Renal cortex interstitium (tissue), 11 donors: ENCODE data around the gene ITLN1. TPM values are rescaled to one million over a fixed set of nuclear protein-coding genes. Genes with fewer than 3 reads are reported as not detected.

Source experiments
- DNase-seq, 11 donors: peaks; one replicate each; pipeline ENCODE4 v3.0.0-alpha.2; 2013; ENCODE audit warnings: low read depth in 9 of 11, low spot score in 4 of 11; ENCODE audit errors: extremely low read depth in 1 of 11
- polyA plus RNA-seq, 3 donors: library from polyadenylated mRNA; unstranded; fragments of 120-200 nt; gene quantifications; one replicate each; pipeline ENCODE4 v1.2.1, GENCODE V29; 2013; ENCODE audit not compliant: insufficient read length in 3 of 3

ITLN1 gene
- polyA plus RNA-seq, 3 donors: 0.67 to 3.3 (median 1.5) TPM

DNA sequence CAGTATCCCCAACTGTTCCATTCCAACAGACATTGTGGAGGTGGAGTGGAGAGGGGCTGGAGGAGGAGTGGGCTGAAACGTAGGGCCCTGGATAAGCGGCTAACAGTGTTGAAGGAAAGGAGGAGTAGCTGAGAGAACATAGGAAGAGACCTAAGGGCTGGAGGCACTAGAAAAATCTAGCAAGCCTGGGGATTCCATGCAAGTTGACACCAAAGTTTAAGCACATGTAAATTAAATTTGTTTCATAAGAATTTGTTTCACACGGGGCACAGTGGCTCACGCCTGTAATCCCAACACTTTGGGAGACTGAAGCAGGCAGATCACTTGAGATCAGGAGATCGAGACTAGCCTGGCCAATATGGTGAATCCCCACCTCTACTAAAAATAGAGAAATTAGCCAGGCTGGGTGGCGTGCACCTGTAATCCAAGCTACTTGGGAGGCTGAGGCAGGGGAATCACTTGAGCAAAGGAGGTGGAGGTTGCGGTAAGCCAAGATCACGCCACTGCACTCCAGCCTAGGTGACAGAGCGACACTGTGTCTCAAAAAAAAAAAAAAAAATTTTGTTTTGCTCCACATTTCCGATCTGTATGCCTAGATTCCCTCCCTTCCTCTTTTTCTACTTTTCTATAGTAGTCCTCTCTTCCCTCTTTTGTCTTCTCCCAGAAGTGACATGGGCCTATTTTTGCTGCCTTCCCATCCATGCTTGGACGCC, 21.8 kb downstream of the ITLN1 start:
- no peak for DNase-seq

DNA sequence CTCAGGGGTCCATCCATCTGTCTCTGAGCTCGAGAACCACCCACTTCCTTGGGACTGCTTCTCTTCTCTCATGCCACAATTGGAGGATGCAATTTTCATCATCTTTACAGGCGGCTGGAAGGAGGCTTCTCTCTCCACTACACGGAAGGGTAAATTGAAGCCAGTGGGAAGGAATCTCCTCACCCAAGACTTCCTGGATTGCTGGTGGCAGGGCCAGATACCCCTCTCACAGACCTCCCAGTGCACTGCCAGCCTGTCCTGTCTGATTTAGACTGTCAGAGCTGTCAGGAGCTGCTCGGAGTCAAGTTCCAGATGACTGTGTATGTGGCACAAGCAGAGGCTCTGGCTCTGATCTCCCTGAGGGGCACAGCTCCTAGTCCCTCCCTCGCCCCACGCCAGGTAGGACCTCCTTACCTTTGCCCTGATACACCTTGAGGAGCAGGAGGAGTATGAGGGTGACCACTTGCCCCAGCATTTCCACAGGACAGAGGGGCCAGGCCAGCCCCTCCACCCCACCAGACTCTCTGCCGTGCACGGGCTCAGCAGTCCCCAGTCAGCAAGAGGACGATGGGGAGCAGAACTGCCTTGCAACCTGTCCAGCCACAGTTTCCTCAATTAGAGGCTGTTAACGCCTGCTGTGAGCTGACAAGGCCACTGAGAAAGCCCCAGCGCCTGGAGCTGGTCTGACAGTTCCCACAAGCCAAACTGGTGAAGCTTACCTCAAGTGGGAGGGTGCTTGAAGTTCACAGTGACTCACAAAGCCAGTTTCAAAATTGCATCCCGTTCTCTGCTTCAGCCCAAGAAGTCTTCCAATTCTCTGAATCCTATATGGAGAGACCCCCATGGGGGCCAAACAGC, 22.5 kb downstream of the ITLN1 start, which contains the start of gene CD244:
TSS of gene CD244 (minus strand) at position 685 of the 858 bp plus-strand sequence. CDS start at position 475, 210 bp downstream.
- no peak for DNase-seq

DNA sequence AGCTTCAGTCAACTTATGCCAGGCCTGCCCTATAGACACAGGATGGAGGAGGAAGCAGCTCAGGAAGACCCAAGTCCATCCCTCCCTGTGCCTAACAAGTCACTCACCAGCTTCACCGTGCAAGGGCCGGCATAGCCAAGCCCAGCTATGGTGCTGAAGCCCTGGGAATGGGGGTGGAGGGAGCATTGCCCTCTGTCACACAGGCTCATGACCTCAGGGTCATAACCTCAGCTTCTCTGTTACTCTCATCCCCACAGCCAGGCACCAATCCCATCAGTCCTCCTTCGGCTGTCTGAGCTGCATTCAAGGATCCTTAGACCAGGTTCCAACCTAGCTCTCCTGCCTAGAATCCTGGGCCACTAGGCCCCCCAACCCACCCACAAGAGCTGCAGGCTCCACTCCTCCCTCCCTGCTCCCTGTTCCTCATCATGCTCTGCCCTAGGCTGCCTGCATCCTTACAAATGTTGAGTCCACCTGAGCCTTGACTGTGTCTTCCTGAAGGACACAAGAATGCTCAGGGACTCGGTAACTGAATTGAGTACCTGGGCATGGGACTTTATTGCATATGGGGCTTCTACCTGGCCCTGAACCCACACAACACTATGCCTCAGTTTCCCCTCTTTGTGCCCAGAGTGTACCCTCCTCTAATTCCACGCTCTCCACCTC, 24.0 kb downstream of the ITLN1 start:
- DNase-seq: no peak

DNA sequence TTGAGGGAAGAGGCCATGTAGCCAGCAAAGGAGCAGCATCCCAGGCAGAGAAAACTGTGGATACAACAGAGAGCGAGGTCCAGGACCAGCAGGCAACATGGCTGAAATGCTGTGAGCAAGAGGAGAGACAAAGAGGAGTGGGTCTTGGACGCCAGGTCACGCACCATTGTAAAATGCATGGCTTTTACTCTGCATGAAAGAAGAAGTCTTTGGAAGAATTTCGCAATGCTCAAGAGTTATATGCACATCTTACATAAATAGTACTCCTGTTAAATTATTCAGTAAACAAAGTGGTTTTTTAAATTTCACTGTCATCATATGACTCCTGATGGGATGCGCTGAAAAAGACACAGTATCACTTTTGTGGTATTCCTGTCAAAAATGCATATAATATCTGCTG, 25.8 kb downstream of the ITLN1 start:
- DNase-seq: no peak

DNA sequence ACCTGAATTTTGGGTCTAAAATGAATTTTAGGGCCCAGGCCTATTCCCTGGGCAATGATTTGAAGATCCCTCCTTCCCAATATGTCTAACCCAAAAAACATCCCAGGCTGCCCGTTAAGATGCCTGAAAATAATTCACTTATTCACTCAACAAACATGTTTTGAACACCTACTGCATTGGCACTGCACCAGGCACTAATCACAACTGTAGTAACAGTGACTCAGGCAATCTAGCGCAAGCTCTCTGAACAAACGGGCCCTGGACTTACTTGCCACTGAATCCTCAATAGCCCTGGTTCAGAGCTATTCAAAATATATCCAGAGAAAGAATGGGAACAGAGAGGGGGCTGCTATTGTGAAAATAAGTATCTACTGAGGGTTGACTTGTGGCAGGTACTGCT, 26.5 kb downstream of the ITLN1 start:
- DNase-seq: no peak

DNA sequence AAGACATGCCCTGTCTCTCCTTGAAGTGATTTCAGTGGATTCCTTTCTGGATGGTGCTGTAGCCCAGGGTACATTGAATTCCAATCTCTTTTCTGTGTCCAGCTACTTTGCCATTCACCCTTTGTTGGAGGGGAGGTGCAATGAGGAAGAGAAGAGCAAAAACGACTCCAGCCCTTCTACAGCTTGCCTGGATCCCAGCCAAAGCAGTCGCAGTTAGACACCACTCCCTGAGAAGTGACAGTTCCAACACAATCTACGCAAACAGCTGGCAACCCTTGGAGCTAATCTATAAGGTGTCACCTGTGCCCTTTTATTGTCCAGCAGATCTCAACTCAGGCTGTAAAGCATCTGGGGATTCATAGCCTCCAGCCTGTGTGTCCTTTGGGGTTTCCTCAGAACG, 26.9 kb downstream of the ITLN1 start:
- no peak for DNase-seq

DNA sequence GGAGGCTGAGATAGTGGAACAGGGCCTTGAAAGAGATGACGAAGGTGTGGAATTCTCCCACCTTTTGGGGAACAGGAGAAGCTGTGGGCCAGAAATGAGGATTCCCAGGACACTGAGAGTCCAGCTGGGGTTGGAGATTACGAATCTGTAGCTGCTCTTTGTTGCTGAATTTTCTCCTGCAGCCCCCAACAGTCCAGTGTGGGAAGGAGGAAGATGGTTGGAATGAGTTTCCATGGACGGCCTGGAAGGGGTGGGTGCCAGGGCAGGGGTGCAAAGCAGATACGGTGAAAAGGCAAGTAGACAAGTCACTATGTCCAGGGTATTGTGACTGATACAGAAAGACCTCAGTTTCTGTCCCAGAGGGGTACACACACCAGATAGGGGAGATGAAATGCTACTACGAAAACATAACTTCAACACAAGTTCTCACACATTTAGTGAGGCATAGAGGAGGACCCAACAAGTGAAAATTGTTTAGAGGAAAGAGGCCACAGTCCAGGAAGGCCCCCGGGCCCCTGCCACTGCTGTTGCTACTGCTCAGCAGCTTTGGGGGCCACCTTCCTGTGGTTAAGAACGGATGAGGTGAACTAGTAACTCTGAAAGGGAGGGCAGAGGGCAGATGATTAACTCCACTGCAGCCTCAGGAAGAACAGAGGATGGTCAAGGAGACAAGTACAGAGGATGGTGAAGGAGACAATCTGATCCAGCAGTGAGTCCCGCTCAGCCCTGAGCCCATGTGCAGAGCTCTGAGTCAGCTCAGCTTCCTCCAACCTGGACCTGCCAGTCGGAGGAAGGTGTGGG, 29.6 kb downstream of the ITLN1 start:
- no peak for DNase-seq

DNA sequence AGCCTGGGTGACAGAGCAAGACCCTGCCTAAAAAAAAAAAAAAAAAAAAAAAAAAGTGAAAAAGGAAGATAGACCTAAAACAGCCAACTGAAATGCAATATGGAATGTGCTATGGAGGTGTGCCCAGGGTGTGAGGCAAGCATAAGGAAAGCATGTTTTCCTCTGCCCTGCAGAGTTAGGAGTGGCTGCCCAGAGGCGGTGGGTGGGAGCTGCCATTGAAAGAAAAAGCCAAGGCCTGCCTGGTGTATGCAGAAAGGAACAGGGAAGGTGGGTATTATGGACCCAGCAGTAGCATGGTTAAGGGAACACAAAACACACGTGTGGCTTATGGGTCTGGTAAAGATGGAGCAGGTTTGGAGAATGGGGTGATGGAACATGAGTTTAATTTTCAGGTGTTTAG, 31.2 kb downstream of the ITLN1 start:
- no peak for DNase-seq

DNA sequence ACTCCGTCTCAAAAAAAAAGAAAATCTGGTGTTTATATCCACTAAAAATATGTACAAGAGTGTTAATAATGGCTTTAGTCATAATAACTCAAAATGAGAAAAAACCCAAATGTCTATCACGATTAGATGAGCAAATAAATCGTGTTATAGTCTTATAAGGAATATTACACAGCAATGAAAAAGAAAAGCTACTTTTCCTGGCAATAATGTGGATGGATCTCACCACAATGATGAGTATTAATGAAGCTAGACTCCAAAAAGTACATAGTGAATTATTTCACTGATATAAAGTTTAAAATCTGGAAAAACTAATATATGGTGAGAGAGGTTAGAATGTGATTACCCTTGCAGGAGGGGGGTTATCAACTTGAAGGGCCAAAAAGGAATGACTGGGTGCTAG, 32.0 kb downstream of the ITLN1 start:
- no peak for DNase-seq

DNA sequence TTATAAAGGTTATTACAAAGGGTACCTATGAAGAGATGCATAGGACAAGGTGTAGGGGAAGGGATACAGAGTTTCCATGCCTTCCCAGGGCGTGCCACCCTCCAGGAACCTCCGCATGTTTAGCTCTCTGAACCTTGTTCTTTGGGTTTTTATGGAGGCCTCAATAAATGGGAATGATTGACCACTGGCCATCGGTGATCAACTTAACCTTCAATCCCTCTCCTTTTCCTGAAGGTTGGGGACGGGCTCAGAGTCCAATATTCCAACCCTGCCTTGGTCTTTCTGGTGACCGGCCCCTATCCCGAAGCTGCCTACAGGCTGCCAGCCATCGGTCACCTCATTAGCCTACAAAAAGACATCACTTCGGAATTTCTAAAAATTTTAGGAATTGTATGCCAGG, 34.0 kb downstream of the ITLN1 start:
- no peak for DNase-seq

DNA sequence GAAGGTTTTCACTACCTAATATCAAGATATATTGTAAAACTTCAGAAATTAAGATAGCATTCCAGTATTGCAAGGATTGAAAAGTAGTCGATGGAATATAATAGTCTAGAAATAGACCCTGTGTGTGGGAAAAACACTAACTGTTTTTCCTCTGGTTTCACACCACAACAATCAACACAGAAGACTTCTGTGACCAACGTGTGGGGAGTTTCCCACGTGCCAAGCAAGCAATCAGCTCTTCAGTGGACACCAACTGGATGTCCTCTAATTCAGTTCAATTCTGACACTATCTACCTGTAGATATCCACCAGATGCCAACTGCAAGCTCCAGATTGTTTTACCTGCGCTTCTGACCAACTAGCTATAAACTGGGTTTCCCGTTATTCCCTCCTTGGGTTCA, 34.4 kb downstream of the ITLN1 start:
- no peak for DNase-seq

DNA sequence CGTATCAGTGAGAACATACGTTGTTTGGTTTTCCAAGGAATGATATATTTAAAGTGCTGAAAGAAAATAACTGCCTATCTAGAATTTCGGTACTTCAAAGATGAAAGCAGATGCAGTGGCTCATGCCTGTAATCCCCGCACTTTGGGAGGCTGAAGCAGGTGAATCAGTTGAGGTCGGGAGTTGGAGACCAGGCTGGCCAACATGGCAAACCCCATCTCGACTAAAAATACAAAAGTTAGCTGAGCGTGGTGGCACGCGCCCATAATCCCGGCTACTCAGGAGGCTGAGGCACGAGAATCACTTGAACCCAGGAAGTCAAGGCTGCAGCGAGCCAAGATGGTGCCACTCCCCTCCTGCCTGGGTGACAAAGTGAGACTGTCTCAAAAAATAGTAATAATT, 38.7 kb downstream of the ITLN1 start:
- DNase-seq: no peak

DNA sequence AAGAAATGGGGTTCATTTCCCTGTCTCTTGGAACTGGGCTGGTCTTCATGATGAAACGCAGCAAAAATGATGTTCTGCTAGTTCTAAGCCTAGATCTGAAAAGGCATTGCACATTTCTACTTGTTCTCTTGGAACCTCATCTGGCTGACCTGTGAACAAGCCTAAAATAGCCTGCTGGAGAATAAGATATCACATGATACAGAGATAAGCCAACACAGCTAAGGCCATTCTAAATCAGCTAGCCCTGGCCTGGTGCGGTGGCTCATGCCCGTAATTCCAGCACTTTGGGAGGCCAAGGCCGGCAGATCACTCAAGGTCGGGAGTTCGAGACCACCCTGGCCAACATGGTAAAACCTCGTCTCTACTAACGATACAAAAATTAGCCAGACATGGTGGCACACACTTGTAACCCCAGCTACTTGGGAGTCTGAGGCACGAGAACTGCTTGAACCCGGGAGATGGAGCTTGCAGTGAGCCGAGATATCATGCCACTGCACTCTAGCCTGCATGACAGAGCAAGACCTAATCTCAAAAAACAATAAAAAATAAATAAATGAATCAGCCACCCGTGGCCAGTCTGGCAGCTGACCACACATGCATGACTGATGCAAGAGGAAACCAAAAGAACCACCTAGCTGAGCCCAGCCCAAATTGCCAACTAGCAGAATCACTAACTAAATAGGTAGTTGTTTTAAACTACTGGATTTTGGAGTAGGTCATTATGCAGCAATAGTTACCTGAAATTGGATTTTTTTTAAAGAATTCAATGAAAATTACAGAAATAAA, 40.3 kb downstream of the ITLN1 start:
- DNase-seq: no peak

DNA sequence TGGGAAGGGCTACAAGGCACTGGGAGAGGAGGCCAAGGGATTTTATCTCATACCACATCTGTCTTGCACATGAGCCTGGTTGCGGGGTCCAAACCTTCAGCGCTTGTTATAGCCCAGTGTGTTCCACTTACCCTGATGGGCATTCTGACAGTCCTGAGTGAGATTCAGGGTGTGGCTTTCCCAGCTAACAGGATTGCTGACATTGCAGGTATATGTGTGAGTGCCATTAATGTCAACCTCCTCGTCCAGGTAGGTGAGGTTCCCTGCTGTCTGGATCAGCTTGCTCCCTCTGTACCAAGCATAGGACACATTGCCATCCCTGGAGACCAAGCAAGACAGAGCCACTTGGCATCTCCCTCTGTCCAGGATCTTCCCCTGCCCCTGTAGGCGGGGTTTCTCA, 43.9 kb downstream of the ITLN1 start:
- no peak for DNase-seq

DNA sequence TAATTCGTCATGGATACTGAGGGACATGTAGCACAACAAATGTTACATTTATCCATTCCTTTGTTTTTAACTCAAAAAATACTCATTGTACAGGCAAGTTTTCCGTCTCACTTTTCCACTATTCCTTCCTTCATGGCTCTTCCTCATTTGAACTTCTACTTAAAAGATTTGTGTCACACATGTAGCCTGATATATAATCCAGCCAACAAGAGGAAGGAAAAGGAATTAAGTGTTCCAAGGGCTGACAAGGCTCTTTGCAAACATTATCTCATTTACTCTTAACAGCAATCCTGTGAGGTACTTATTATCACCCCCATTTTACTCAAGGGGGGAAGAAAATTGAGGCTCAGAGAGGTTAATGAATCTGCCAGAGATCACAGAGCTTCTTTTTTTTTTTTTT, 45.2 kb downstream of the ITLN1 start:
- DNase-seq: no peak

DNA sequence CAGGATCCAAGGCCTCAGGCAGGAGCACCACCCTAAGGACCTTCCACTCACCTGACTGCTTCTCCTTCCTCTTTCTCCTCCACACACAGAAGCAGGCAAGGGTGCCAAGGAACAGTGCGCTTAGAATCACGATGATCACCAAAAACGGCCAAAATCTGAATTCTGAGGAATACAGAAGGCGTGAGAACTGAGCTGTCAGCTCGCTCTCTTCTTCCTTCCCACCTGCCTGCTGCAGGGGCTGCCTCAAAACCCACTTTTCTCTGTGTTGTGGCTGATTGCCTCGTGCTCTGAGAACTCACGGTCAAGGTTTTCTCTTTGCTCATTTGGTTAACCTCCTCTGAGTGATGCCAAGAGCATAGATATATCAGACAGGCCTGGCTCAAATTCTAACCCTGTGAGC, 46.1 kb downstream of the ITLN1 start:
- DNase-seq: no peak

DNA sequence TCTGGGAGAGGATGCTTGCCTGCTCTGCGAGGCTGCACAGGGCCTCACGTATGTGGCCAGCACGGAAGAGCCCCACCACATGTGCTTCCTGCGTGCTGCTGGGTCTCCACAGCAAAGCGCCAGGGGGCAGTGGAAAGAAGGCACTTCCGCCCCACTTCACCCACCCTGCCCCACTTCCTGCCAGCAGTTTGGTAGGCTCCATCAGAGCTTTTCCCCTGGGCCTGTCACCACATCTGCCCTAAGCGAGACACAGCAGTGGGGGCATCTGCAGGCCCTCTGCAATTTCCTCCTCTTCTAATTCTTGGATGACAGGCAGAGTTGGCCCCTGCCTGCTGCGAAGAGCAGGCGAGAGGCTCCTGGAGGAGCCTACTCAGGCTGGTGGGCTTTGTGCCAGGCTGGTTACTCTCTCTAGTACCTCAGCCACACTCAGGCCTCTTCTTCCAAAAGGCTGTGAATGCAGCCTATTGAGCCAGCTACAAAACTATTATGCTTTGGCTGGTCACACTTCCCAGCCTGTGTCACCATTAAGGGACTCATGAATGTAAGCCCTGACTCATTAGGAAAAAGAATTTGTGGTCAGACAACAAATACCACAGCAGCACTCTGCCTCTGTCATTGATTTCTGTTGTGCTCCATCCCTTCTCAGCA, 47.3 kb downstream of the ITLN1 start:
- no peak for DNase-seq

DNA sequence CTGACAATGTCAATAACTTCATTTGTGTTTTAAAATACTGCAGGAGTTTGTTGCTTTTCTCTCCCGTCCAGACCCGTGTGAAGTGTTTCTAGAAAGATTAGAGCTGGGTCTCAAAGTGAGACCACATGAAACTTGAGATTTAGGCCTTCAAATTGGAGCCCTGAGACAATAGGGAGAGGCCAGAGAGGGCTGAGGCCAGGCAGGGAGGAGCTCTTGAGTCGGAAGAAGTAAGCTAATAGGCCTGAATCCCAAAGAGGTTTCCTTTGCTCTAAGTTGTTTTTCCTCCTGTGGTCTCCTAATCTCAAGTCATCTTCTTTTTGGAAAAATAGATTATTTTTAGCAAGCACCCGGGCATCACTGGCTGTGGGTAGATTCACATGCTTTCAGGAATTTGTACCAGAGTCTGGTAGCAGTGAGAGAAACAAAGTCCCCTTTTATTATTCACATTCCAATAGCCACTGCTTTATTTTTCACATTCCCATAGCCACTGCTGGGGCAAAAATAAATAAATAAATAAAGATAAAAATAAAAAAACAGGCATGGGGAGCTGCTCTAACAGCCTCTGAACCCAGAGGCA, 47.9 kb downstream of the ITLN1 start:
- no peak for DNase-seq
